Erythroblast (primary cell): ENCODE data around the gene NEU2.

ENCODE experiments used
- GATA1 ChIP-seq: IDR thresholded peaks from 2 replicates; pipeline ENCODE4 v1.6.1; 2011; ENCODE audit warnings: low read depth, mild to moderate bottlenecking, control low read depth, low read length, moderate library complexity
- POLR2A ChIP-seq: IDR thresholded peaks from 2 replicates; pipeline ENCODE4 v1.6.1; 2011; ENCODE audit warnings: mild to moderate bottlenecking, low read length

DNA sequence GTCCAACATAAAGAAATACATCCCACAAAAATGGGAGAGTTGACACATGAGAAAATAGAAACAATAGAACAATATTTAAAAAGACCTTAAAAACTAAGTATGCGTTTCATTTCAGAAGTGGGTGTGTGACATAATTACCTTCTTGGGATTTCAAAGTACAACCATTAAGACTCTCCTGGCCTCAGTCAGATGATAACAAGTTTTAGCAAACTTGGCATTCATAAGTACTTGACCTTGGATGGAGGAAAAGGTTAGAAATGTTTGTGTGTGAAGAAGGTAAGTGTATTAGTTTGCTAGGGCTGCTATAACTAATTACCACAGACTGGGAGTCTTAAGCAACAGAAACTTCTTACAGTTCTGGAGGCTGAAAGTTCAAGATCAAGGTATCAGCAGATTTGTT is 14.5 kb upstream of the NEU2 start:
- TF ChIP-seq POLR2A, result no peak
- no peak for TF ChIP-seq GATA1
